H1 (cell line): Measurements from ENCODE around the gene CYP26C1. TPM values are rescaled to one million over a fixed set of nuclear protein-coding genes. Genes with fewer than 3 reads are reported as not detected.

Source experiments
- CBX5 ChIP-seq: fragments of 300-800, 300-1000 bp; sonication (generic); IDR thresholded peaks from 2 replicates; pipeline ENCODE4 v1.7.1; 2016; ENCODE audit warnings: antibody characterized with exemption, low read length, low read depth
- EZH2 ChIP-seq: fragments of 200-600 bp; sonication (generic); IDR thresholded peaks from 2 replicates; pipeline ENCODE4 v1.7.1; 2012; ENCODE audit warnings: low read depth, mild to moderate bottlenecking, moderate library complexity, low read length, inconsistent platforms; ENCODE audit not compliant: severe bottlenecking
- GABPA ChIP-seq: IDR thresholded peaks from 2 replicates; pipeline ENCODE4 v1.6.1; 2011; ENCODE audit warnings: mild to moderate bottlenecking, low read length, moderate library complexity, borderline replicate concordance; ENCODE audit not compliant: insufficient read depth
- GTF2F1 ChIP-seq: IDR thresholded peaks from 2 replicates; pipeline ENCODE4 v1.6.1; 2012; ENCODE audit warnings: low read depth, low read length, improper control_type of control experiment, borderline replicate concordance
- POU5F1 ChIP-seq: IDR thresholded peaks from 2 replicates; pipeline ENCODE4 v1.6.1; 2011; ENCODE audit warnings: low read depth, mild to moderate bottlenecking, low read length, moderate library complexity
- SIRT6 ChIP-seq: IDR thresholded peaks from one replicate; pipeline ENCODE4 v1.7.1; 2012; ENCODE audit warnings: low read length, inconsistent platforms
- SP1 ChIP-seq: IDR thresholded peaks from 2 replicates; pipeline ENCODE4 v1.6.1; 2011; ENCODE audit warnings: low read depth, low read length
- SRF ChIP-seq: IDR thresholded peaks from 2 replicates; pipeline ENCODE4 v1.6.1; 2011; ENCODE audit warnings: mild to moderate bottlenecking, low read depth, low read length, moderate library complexity
- polyA plus RNA-seq, 7 experiments: library from polyadenylated mRNA; depleted of rRNA in 3 of 7; stranded (reverse) in 5 of 7; unstranded in 2 of 7; fragments of >200 nt in 5 of 7; fragments of 200-250 nt in 2 of 7; gene quantifications; 1 replicate in 5 of 7; 2 replicates in 1 of 7; 4 replicates in 1 of 7; pipeline versions ENCODE4 v1.2.1 to v1.2.3, GENCODE V29; 2011 to 2013; ENCODE audit warnings: missing spikeins in 2 of 7, mixed read lengths in 2 of 7
- total RNA-seq: library from RNA; stranded (reverse); fragmentation: NEBNext Ultra II Directional; extraction: Animal tissue kit (Norgen Biotek cat#: 25700); gene quantifications from 2 replicates; pipeline ENCODE4 v1.2.1, GENCODE V29; 2021

The CYP26C1 gene
- total and polyA plus RNA-seq, 2 of the 8 experiments (the other 6 are each of a cell fraction or from before 2014, with no cell fraction given) = 0.12 to 0.28 TPM

DNA sequence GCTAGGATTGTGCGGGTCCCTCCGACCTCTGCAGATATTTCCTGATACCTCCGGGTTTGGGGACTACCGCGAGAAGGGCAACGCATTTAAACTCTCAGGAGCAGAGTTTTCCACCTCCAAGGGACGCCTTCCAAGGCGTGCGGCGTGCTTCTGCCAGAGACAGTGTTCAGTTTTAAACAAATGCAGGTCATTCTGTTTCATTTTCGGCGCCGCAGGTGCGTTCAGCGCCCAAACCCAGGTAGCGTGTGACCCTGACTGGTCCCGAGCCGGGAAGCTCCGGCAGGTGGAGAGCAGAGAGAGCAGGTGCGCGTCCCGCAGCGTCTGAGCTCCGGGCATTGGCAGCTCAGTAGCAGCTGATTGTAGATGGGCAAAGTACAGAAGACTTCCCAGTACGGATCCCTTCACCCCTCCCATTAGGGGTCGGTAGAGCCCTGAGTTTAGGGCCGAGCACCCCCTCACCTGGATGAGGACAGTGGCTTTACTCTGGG, 11.7 kb downstream of the CYP26C1 start (continued):
- TF ChIP-seq SIRT6 (no peak), GABPA (no peak), SP1 (no peak), POU5F1 (no peak), EZH2 (peak; percentile 92), CBX5 (no peak), SRF (no peak), GTF2F1 (no peak)
